Spleen (tissue), 7 donors: ENCODE data around the gene BANK1.

Experiments
- CTCF ChIP-seq, 11 experiments: fragments of 200-600 bp in 7 of 11; fragments of 450-650 bp in 4 of 11; sonication (generic) in 4 of 11; IDR thresholded peaks in 8 of 11; conservative IDR thresholded peaks in 3 of 11; 1 replicate in 7 of 11; 2 replicates in 4 of 11; pipeline versions ENCODE4 v1.4.0 to v1.8.0; 2016 to 2021; ENCODE audit warnings: antibody characterized with exemption in 11 of 11, inconsistent platforms in 4 of 11, mild to moderate bottlenecking in 1 of 11
- POLR2A ChIP-seq, 3 donors: fragments of 450-650 bp; IDR thresholded peaks; one replicate each; pipeline ENCODE4 v1.5.1; 2017; ENCODE audit warnings: antibody characterized with exemption in 3 of 3, mild to moderate bottlenecking in 1 of 3
- POLR2AphosphoS5 ChIP-seq, 3 donors: sonication (generic); formaldehyde crosslinking; IDR thresholded peaks; one replicate each; pipeline ENCODE4 v1.5.1; 2017; ENCODE audit warnings: antibody characterized with exemption in 3 of 3
- donor health status: DM: no; HTN: no; CAD: no; lungs with moderate emphysema.
- donor health status: DM: no; HTN: no; CAD: no.
- donor health status: DM: no; HTN: no; CAD: no.

DNA sequence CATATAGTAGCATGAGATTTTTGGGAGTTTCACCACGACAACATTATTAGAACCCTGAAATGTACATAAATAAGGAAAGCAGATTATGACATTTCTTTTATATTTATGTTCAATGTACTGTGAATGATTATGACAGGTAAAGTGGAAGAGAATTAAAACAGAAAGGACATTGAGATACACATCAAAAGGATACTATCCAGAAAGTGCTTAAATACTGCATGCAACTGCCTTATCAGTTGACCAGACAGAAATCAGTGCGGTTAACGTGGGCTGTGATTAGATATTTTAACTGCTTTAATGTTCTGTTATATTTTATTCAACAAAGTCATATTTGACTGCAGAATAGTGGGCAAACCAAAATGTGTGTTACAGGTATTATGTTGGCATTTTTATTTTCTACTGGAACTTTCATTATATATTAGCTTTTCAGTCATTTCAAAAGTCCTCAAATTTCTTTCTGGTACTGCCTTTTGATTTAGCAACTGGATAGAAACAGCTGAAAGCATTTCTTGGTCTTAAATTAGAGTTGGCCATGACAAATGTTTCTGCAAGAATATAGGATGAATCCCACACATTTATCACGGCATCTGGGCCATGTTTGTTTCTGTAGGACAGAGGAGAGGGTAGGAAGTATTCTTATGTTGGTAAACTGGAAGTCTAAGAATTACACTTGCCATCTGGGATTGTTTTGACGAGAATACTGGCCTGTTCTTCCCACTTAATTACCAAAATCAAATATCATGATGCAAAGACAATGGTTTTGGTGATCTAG is 299.5 kb downstream of the BANK1 start:
- TF ChIP-seq CTCF (IDR thresholded peaks at IDR 0.05 in 8 of 11, conservative IDR thresholded peaks at IDR 0.05 in 3 of 11) (no peak), POLR2A (IDR thresholded peaks at IDR 0.05) (no peak), POLR2AphosphoS5 (IDR thresholded peaks at IDR 0.05) (no peak)
